IPS DF 4.7 (cell line): ENCODE results near the gene THEMIS.

Source experiments
- DNase-seq: peaks from one replicate; pipeline ENCODE4 v3.0.0-alpha.2; 2013; ENCODE audit warnings: low spot score; ENCODE audit errors: extremely low read depth

THEMIS gene

GRCh38 chr6:127860723-127861122 lies 40.1 kb downstream of the THEMIS start:
- DNase-seq = no peak

DNA sequence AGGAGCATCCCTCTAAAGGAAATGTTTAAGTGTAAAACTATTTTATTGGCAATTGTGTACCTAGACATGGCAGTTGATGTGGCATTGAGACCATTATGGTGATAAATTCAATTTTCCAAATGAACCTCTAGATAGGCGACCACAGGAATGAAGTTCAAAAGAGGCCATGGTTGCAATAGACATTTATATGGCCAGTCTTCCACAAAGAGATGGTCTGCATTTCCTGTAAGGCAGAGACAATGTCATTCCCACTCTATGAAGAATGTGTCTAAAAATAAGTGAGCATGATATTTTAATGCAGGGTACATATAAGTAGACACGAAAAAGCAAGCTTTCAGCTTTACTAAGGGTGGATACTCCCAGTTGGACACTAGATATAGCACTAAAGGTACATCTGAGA lies 40.9 kb downstream of the THEMIS start:
- no peak for DNase-seq

DNA sequence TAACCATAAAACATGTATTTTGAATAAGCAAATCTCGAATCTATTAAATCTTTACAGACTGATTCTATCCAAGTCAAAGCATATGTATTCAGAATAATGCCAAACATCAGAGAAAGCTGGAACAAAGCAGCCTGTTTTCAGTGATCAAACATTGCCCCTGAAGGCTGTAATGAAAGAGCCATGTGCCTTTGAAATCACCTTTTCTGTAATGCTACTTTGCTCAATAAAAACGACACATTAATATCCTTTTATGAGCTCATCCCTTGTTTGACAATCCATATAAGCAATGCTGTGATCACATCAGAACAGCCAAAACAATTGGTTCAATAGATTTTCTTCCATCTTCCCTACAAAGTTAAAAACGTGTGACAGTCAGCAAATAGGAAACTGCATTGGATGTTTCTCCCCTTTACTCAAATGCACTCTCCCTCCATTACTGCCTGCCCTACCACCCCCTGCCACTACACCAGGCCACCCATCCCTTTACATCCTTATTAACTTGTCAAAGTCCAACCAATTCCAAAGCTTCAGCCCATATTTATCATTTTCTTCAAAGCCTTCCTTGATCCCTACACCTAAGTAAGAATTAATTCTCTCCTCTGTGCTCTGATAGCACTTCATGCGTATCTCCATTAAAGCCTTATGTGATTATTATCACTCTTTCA lies 42.0 kb downstream of the THEMIS start:
- DNase-seq = no peak

- no peak for DNase-seq
Observed at GRCh38 chr6:127857051-127857637, 43.7 kb downstream of the THEMIS start.

DNA sequence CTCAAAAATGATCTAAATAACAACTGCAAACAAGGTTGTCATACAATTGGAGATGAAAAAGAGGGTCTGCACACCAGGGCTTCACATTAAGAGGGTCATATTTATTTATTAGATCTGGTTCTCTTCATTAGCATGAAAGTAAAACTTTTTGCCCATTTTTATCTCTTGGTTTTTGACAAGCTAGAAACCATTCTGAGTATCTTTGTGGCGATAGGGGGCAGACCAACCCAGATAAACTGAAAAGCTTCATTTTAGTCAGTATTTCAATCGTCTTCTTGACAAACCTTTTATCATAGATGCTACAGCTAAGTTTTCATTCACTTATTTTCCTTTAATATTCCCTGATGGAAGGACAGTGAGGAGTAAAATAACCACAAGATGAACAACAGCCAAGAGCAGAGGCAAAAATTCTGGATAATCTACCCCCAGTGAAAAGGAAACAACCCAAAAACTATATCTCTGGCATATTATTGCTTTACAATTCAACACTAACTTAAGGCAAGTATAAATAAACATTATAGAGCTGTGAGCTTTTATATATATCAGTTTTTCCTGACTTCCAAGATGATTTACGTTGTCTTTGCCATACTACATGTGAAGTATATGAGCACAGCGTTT lies 45.2 kb downstream of the THEMIS start:
- DNase-seq = no peak

- no peak for DNase-seq
Observed at GRCh38 chr6:127854009-127854408, 46.8 kb downstream of the THEMIS start.

DNA sequence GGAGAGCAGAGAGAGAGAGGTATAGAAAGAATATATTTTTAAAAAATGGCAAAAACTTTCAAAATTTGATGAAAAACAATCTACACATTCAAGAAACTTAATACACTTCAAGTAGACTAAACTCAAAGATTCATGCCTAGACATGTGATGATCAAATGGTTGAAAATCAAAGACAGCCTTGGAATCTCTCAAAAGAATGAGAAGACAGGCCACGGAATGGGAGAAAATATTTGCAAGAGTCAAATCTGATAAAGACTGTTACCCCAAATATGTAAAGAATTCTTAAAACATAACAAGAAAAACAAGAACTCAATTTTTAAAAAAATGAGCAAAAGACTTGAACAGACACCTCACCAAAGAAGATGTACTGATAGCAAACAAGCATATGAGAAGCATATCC lies 49.7 kb downstream of the THEMIS start:
- no peak for DNase-seq

DNA sequence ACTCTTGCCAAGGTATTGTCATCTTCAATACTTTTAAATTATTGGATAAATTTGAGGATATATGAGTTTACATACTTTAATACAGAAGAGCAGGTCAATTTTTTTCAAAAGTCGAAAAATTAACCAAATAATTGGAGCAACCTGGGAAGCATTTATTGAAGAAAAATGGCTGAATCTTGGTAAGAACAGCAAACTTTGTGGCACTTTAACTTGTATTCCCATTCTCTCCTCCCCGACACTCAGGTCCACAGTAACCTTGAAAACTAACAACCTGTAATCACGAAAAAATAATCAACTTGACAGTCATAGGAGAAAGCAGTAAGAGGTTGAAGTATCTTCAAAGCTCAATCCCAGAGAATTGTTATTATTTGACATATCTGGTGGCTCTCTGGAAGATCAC lies 55.6 kb downstream of the THEMIS start:
- DNase-seq = no peak

- DNase-seq = no peak
Observed at GRCh38 chr6:127844529-127844928, 56.3 kb downstream of the THEMIS start.

GRCh38 chr6:127843582-127843981 lies 57.3 kb downstream of the THEMIS start:
- DNase-seq = no peak

GRCh38 chr6:127842562-127842961 lies 58.3 kb downstream of the THEMIS start:
- no peak for DNase-seq

- no peak for DNase-seq
Observed at GRCh38 chr6:127841811-127842210, 59.0 kb downstream of the THEMIS start.

DNA sequence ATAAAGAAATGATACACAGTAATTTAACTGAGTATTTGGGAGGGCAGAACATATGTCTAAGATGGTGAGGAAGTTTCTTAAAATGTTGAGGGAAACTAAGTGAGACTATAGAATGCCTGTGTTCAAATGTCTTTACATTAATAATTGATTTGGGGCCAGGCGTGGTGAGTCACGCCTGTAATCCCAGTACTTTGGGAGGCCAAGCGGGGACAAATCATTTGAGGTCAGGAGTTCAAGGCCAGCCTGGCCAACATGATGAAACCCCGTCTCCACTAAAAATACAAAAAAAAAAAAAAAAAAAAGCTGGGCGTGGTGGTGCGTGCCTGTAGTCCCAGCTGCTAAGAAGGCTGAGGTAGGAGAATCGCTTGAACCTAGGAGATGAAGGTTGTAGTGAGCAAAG lies 66.7 kb downstream of the THEMIS start:
- DNase-seq = no peak

DNA sequence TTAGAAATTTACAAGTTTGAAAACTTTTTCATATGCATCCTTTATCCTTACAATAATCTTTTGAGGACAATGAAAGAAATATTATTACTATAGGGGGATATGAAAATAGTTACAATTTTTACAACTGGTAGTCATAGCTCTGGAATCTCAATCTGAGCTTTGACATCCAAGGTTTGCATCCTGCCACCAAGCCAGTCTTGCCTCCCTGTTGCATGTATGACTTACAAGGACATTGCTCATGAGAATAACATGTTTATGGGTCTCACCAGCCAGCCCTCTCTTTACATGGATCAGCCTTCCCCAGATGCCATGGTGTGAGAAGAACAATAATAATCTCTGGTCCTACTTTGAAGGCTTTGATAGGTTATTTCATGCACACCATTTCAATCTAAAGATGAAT lies 67.5 kb downstream of the THEMIS start:
- no peak for DNase-seq

DNA sequence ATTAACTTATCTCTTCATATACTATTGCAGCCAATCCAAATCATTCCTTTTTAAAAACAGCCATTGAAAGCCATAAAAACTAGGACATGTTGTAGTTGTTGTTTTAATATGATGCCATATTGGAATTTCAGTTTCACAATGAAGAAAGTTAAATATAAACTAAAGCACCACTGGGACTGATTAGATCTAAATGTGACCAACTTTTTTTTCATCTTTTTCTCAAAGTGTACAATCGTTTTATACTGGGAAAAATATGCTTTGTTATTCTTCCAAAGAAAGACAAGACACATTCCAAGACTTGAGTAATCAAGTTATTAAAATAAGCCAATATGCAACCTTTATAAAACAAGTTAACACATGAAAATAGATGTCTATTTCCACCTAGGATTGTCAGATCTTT lies 68.5 kb downstream of the THEMIS start:
- DNase-seq = no peak

DNA sequence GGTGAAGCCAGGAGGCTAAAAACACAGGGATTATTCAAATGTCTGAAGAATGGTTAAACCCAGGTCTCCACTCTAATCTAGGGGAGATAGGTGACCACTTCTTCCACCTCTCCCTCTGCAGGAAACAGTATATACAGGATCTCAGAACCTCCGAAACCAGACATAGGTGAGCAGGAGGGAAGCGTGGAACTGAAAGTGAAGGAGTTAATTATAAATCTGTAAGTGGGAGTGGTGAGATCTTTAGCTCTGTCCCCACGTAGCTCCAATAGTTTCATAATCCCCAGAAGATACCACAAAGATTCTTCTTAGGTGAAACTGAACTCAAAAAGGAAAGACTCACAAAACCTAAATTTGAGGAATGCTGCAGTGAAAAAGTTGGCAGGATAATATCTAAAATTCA lies 76.8 kb downstream of the THEMIS start:
- DNase-seq = no peak

GRCh38 chr6:127821431-127821830 lies 79.4 kb downstream of the THEMIS start:
- no peak for DNase-seq

DNA sequence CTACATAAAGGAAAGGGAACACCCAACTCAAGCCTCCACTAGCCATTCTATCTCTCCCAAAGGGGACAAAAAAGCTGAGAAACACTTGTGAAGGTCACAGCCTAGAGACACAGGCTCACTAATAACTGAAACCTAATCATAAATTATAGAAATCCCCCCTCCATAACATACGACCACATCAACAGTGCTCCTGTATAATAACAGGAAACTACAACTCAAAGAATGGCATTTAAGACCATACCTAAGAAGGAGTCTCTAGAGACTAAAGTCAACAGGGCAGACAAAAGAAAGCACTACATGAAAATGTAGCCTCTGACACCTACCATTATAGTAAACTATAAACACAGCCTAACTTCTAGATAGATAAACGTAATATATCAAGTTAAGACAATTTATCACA lies 82.7 kb downstream of the THEMIS start:
- DNase-seq = no peak

DNA sequence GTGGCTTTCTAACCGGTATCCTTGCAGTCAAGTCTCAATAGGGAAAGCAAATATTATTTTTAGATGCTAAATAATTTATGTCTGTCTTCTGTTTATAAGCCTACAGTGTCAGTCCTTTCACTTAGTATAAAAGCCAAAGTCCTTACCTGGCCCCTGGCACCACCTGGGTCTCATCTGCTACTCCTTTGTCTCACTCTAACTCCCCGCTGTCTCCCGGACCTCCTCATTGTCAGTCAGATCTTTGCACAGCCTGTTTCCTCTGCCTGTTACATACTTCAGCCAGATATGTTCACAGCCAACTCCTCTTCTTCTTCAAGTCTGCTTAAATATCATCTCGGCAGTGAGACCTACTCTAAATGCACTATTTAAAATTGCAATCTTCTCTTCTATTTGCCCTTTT lies 84.2 kb downstream of the THEMIS start:
- DNase-seq = no peak

DNA sequence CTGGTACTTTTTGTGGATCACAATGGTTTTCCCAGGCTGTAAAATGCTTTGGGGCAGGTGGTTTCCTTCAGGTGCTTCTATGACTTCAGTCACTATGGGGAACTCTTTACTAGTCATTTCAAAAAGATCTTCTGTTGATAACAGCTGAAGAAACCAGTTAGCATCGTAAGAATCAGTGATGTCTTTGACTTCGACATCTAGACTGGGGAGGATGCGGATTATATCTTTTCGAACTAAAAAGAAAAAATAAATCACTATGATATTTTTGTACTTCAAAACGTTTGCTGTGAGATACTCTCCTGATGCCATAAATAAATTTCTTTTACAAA lies 87.2 kb downstream of the THEMIS start:
- DNase-seq = no peak

- no peak for DNase-seq
Observed at GRCh38 chr6:127812985-127813698, 87.7 kb downstream of the THEMIS start.

DNA sequence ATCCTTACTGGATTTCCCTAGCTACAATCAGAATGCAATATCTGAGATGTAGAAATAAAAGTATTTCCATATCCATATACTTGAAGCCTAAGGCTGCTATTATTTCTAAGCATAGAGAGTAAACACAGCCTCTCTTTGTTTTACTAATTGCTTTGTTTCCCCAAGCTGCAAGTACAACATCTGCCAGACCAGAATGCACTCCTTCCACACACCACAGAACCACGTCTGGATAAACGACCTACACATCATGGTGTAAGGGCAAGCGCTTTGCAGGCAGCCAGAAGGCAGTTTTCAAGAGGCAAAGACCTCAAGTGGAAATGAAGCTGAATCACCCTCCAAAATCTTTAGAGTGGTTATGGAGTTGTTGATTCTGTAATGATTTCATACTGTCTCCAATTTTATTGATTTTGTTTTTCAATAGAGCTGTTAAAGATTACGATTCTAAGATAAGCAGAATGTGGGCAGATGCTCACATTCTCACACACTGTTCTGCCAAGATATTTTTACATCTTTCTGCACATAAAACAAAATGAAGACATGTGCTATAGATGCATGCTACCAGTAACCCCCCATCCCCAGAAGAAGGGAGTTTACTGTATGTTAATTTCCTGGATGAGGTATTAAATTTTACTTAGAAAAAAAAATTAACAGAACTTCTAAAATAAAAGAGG lies 88.8 kb downstream of the THEMIS start:
- DNase-seq = no peak
